Liver (tissue), 9 donors: ENCODE measurements around the gene PAPPA2. TPM values are rescaled to one million over a fixed set of nuclear protein-coding genes. Genes with fewer than 3 reads are reported as not detected.

ENCODE experiments used
- DNase-seq: peaks from one replicate; pipeline ENCODE4 v3.0.0-alpha.2; 2017; ENCODE audit warnings: low spot score
- H3K27ac ChIP-seq, 2 donors: one replicate each; pipeline ENCODE4 v1.7.0; 2013; ENCODE audit warnings: inconsistent platforms in 2 of 2, low read length in 2 of 2, control low read depth in 1 of 2, low read depth in 1 of 2, mild to moderate bottlenecking in 1 of 2
- H3K27me3 ChIP-seq, 4 donors: one replicate each; pipeline versions ENCODE4 v1.6.1 to v1.7.0; 2013; ENCODE audit warnings: low read length in 3 of 4, inconsistent platforms in 1 of 4, mild to moderate bottlenecking in 1 of 4, moderate library complexity in 1 of 4; ENCODE audit not compliant: control insufficient read depth in 4 of 4, insufficient read depth in 4 of 4
- H3K36me3 ChIP-seq, 4 donors: one replicate each; pipeline versions ENCODE4 v1.6.1 to v1.7.0; 2013; ENCODE audit warnings: low read length in 3 of 4, mild to moderate bottlenecking in 3 of 4, low read depth in 1 of 4, moderate library complexity in 1 of 4; ENCODE audit not compliant: control insufficient read depth in 4 of 4, insufficient read depth in 3 of 4
- H3K4me1 ChIP-seq, 4 donors: one replicate each; pipeline versions ENCODE4 v1.6.1 to v1.7.0; 2013; ENCODE audit warnings: low read length in 3 of 4, mild to moderate bottlenecking in 3 of 4, moderate library complexity in 1 of 4; ENCODE audit not compliant: control insufficient read depth in 4 of 4, insufficient read depth in 4 of 4
- H3K4me3 ChIP-seq, 3 donors: one replicate each; pipeline versions ENCODE4 v1.6.1 to v1.7.0; 2013; ENCODE audit warnings: low read length in 3 of 3, control low read depth in 1 of 3, low read depth in 1 of 3, mild to moderate bottlenecking in 1 of 3
- H3K9ac ChIP-seq, 2 donors: one replicate each; pipeline ENCODE4 v1.7.0; 2013; ENCODE audit warnings: low read length in 2 of 2, mild to moderate bottlenecking in 2 of 2, moderate library complexity in 2 of 2, control low read depth in 1 of 2, low read depth in 1 of 2
- H3K9me3 ChIP-seq, 4 donors: one replicate each; pipeline versions ENCODE4 v1.6.1 to v1.7.0; 2013; ENCODE audit warnings: low read length in 3 of 4; ENCODE audit not compliant: control insufficient read depth in 4 of 4
- EGR1 ChIP-seq, 2 donors: IDR thresholded peaks; 2 replicates each; pipeline ENCODE4 v1.6.1; 2016 to 2018; ENCODE audit warnings: antibody characterized with exemption in 2 of 2, low read depth in 2 of 2
- FOXA1 ChIP-seq: IDR thresholded peaks from 2 replicates; pipeline ENCODE4 v1.6.1; 2016; ENCODE audit warnings: antibody characterized with exemption
- GABPA ChIP-seq, 2 donors: IDR thresholded peaks in 1 of 2; conservative IDR thresholded peaks in 1 of 2; 2 replicates each; pipeline ENCODE4 v1.6.1; 2016; ENCODE audit warnings: antibody characterized with exemption in 2 of 2, mild to moderate bottlenecking in 1 of 2, moderate library complexity in 1 of 2
- HNF4G ChIP-seq: IDR thresholded peaks from 2 replicates; pipeline ENCODE4 v1.6.1; 2016; ENCODE audit warnings: antibody characterized with exemption
- JUND ChIP-seq, 2 donors: IDR thresholded peaks; 2 replicates each; pipeline ENCODE4 v1.6.1; 2016; ENCODE audit warnings: antibody characterized with exemption in 2 of 2
- MAX ChIP-seq: IDR thresholded peaks from 2 replicates; pipeline ENCODE4 v1.6.1; 2016; ENCODE audit warnings: antibody characterized with exemption
- REST ChIP-seq: IDR thresholded peaks from 2 replicates; pipeline ENCODE4 v1.6.1; 2016; ENCODE audit warnings: antibody characterized with exemption, mild to moderate bottlenecking
- SP1 ChIP-seq: IDR thresholded peaks from 2 replicates; pipeline ENCODE4 v1.6.1; 2018; ENCODE audit warnings: antibody characterized with exemption, mild to moderate bottlenecking
- TAF1 ChIP-seq: conservative IDR thresholded peaks from 2 replicates; pipeline ENCODE4 v1.6.1; 2016; ENCODE audit warnings: antibody characterized with exemption, mild to moderate bottlenecking
- YY1 ChIP-seq: IDR thresholded peaks from 2 replicates; pipeline ENCODE4 v1.6.1; 2016; ENCODE audit warnings: antibody characterized with exemption, mild to moderate bottlenecking
- ZBTB33 ChIP-seq: IDR thresholded peaks from 2 replicates; pipeline ENCODE4 v1.6.1; 2016; ENCODE audit warnings: antibody characterized with exemption
- WGBS: extraction: QIAGEN DNeasy Blood & Tissue Kit; methylation state at CpG from one replicate; pipeline ENCODE4 v1.1.7; 2013; 5-methylcytosine and 5-hydroxymethylcytosine counted together
- polyA plus RNA-seq, 2 donors: library from polyadenylated mRNA; stranded (reverse) in 1 of 2; unstranded in 1 of 2; fragments of 200-250 nt in 1 of 2; fragments of >200 nt in 1 of 2; fragmentation: Nextera tagmentation in 1 of 2; extraction: Ambion mirVana in 1 of 2; gene quantifications; one replicate each; pipeline versions ENCODE4 v1.2.1 to v1.2.3, GENCODE V29; 2013 to 2015
- total RNA-seq, 2 donors: library from RNA; depleted of rRNA; stranded (reverse); fragments of >200 nt; gene quantifications; one replicate each; pipeline ENCODE4 v1.2.3, GENCODE V29; 2014
- TF ChIP-seq, protein P1 (sequence below): IDR thresholded peaks from 2 replicates; pipeline ENCODE4 v1.6.1; 2016; ENCODE audit warnings: antibody characterized with exemption
- donor health status: healthy.
- donor health status: healthy.
- donor health status: healthy.
- donor health status: healthy.
- donor health status: healthy.

Gene PAPPA2
- total and polyA plus RNA-seq, 4 donors, result 0.19 to 27.2 (median 13.4) TPM

- no peaks in the 10 kb centered on the region for H3K27me3 ChIP-seq
- WGBS, result 90% methylated on average over 2 of the region's 2 CpGs
- H3K4me1 ChIP-seq, result peaks cover 0 to 8% (median 3%) of the 10 kb centered on the region in 4 donors
- H3K27ac ChIP-seq, result no peak overlapping the region
- no peak overlapping the region for H3K9ac ChIP-seq
- H3K36me3 ChIP-seq, result no peaks in the 10 kb centered on the region
- no peak for DNase-seq
- H3K9me3 ChIP-seq, result peaks cover 5 to 27% (median 11%) of the 10 kb centered on the region in 4 donors
- no peak overlapping the region for H3K4me3 ChIP-seq
- TF ChIP-seq ZBTB33, result no peak
- no peak for TF ChIP-seq JUND (IDR thresholded peaks at IDR 0.05)
- no peak for TF ChIP-seq MAX
- TF ChIP-seq GABPA (IDR thresholded peaks at IDR 0.05 in 1 of 2, conservative IDR thresholded peaks at IDR 0.05 in 1 of 2), result no peak
- no peak for TF ChIP-seq HNF4G
- no peak for TF ChIP-seq FOXA1
- TF ChIP-seq YY1, result no peak
- TF ChIP-seq, protein P1, sequence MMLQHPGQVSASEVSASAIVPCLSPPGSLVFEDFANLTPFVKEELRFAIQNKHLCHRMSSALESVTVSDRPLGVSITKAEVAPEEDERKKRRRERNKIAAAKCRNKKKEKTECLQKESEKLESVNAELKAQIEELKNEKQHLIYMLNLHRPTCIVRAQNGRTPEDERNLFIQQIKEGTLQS, result no peak
- TF ChIP-seq TAF1, result no peak
- TF ChIP-seq EGR1 (IDR thresholded peaks at IDR 0.05; ENCODE audit: low read depth in 2 of 2), result no peak
- no peak for TF ChIP-seq SP1
- no peak for TF ChIP-seq REST
Observed at GRCh38 chr1:176543360-176544129, 80.6 kb downstream of the PAPPA2 start.

- Histone ChIP-seq H3K4me1 (peaks cover 0 to 8% (median 3%) of the 10 kb centered on the region in 4 donors), H3K36me3 (no peaks in the 10 kb centered on the region), H3K9me3 (peaks cover 4 to 17% (median 10%) of the 10 kb centered on the region in 4 donors), H3K27me3 (no peaks in the 10 kb centered on the region), H3K27ac (no peak overlapping the region), H3K4me3 (no peak overlapping the region), H3K9ac (no peak overlapping the region)
- TF ChIP-seq EGR1 (IDR thresholded peaks at IDR 0.05; ENCODE audit: low read depth in 2 of 2) (peak in 1 of 2 donors; percentile 16), HNF4G (no peak)
- TF ChIP-seq, protein P1, result no peak
- DNase-seq, result no peak
- 91% methylated on average over 4 of the region's 4 CpGs for WGBS
Observed at GRCh38 chr1:176545034-176545639, 82.2 kb downstream of the PAPPA2 start.
